NOMO-1 (cell line): ENCODE measurements around the gene SHC4.
"Not testable (repeated sequence)": the region's sequence is repeated elsewhere in the genome, so short reads cannot be mapped to it uniquely, and the experiment has no call there.

ENCODE experiments used
- DNase-seq, 2 experiments: peaks; one replicate each; lab custom pipeline; 2025; ENCODE audit not compliant: unreplicated experiment in 2 of 2; lab: John Stamatoyannopoulos, UW

Gene SHC4

DNA sequence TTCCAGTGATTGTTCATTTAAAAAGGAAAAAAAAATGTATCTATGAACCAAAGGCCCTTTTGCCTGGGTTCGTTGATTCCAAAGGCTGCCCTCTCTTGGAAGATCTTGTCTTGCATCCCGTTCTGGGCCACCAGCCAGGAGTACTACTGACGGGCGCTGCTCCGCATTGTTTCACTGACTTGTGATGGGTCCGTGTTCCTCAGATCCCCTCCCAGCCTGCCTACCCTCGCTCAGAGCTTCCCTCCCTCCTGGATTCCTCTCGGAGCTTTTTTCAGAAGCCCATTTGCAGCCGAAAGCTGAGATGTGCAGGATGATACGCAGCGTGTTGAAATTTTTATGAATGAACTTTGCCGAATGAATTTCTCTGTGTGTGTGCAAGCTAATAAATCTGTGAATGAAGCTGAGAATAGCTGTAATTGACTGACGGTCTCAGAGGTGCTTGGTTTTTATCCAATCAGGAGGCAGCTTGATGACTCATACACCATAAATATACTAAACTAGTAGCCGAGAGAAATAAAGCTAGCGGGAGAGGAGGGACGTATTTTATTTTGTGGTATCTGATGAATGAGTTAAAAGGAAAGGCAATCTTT, at the start of gene SHC4:
TSS of gene SHC4 (minus strand) at position 396 of the 590 bp plus-strand sequence. CDS start 904 bp downstream, outside the sequence.
- peak in 1 of 2 experiments; percentile 41 for DNase-seq

DNA sequence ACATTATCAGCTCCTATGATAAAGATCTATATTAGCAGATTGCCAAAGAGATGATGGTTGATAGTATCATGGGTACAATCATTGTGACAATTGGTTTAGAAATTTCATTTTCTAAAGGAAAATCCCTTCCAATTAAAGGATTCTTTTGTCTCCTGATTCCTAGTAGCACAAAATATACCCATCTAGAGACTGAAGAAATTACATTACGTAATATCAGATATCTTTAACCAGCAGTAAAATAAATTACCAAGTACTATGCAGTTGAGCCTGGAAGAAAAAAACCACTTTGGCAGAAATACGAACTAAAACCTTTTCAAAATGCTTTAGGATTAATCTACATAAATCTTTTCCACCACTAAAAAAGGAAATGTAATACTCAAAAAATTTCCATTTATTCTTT, 35.6 kb upstream of the SHC4 start:
- no peak for DNase-seq

DNA sequence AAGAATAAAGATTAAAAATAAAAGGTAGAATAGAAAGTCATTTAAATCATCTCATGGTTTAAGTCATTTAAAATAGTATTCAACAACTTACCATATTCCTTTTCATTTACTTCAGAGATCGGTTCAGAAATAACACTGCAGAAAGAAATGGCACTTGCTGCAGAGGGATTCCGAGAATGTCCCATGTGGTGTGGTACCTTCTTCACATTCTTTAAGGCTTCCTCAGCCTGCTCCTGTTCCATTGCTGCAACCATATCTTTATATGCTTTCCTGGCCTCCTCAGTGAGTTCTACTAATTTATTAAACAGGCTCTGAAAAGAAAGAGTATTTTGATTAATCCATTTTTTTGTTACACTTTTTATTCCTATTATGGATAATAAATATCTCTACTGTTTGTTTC, 32.6 kb upstream of the SHC4 start:
- no peak for DNase-seq

- DNase-seq, result no peak
Measured at GRCh38 chr15:48993380-48993779, 29.7 kb upstream of the SHC4 start.

DNA sequence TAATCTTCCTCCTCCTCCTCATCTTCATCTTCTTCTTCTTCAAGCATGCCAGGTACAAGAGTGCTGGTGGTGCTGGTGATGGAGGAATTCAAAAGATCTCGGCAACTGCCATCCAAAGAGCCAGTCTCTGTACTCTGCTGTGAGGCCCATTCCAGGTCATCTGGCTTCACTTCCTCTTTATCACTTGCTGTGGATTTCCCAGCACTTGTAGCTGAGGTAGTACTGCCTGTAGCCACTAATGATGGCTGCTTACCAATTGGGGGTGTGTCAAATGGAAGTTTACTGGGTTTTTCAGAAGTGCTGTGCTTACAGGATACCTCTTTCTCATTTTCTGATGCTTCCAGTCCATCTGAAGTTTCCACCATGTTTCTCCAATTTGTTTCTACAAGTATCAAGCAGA, 28.8 kb upstream of the SHC4 start:
- DNase-seq, result peak; percentile 74 to 80

DNA sequence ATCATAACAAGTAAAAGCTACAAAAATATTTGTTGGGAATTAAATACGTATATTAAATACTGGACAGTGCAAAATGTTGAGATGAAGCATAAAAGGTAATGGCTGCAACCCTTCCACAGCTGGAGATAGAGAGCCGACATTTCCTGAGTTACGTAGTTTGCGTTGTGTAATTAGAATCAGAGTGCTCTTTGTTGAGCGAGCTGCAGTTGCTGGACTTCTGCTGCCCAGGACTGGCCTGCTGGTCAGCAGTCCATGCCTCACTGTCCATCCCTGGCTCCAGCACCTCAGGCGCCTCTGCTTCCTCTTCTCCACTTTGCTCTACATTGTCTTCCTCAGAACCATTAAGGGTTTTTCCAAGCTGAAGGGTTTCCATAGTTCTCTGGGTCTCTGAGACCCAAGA, 28.4 kb upstream of the SHC4 start:
- DNase-seq, result no peak

DNA sequence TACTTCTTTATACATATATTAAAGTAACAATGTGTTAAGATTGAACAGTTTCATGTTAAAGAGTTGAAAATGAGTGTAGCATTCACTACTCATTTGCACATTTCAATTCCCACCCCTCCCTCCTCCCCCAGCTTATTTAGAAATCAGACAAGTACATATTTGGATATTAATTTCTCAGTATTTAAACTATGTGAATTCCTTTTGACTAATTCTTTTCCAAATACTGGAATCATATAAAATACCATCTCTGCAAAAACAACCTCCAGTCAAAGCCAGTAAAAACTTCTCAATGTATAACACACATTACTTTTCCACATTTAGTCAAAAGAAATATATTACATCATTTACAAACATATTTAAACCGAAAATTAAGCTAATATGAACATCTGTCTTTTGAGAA, 25.5 kb upstream of the SHC4 start:
- DNase-seq, result no peak

GRCh38 chr15:48987142-48987541, 23.4 kb upstream of the SHC4 start:
- no peak for DNase-seq

- DNase-seq, result no peak
Measured at GRCh38 chr15:48986240-48986639, 22.5 kb upstream of the SHC4 start.

- DNase-seq, result no peak
Measured at GRCh38 chr15:48985516-48985915, 21.8 kb upstream of the SHC4 start.

GRCh38 chr15:48984811-48985352, 21.2 kb upstream of the SHC4 start:
- no peak for DNase-seq

DNA sequence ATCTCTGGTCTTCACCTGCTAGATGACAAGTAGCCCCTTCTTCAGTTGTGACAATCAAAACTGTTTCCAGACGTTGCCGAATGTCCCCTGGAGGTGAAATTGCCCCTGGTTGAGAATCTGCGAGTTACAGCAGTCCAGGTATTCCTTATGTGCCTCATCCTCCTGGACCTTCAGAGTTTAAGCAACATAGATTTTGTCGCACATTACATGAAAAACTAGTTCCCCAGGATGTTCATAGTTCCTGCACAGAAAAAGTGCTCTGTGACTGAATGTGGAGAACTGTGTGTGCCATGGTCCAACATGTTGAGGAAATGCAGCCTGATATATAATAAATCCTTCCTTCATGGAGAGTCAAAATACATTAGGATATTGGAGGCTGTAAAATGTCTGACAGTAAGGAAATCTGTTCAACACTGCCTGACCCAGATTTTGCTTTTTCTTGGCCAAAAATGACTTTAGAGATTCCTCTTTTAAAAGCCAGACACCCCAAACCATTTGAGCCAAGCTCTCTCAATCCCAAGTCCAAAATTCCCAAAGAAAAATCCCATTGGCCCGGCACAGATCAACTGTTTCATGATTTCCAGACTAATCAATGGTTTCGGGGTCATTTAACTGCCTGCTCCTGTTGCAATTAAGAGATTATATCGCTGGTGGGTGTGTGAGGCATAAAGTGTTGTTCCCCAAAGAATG, 20.4 kb upstream of the SHC4 start:
- no peak for DNase-seq

DNA sequence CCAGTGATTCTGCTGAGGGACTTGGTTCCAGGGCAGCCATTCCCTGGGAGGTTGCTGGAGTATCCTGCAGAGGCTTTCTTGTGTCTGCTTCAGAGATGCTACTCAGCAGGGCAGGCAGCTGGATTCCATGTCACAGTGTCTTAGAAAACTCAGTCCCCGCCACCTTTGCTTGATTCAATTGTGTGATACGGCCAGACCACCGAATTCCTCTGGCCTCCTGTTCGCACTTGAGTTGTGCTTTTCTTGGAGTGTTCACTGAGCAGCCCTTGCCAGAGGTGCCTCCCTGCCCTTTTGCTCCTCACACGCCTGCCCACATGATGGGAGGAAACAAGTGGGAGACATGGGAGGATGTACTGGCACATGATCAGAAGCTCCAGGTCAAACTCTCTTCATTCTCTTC, 19.6 kb upstream of the SHC4 start:
- no peak for DNase-seq

GRCh38 chr15:48981941-48982340, 18.2 kb upstream of the SHC4 start:
- DNase-seq, result no peak

DNA sequence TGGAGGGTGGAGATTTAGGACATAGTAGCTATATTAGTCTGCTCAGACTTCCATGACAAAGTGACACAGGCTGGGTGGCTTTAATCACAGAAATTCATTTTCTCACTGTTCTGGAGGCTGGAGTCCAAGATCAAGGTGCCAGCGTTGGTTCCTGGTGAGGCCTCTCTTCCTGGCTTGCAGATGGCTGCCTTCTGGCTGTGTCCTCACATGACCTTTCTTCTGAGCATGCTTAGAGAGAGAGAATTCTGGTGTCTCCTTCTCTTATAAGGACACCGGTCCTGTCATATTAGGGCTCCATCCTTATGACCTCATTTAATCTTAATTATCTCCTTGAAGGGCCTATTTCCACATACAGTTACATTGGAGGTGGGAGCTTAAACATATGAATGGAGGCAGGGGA, 14.9 kb upstream of the SHC4 start:
- DNase-seq, result no peak

GRCh38 chr15:48976444-48977088, 12.8 kb upstream of the SHC4 start:
- DNase-seq, result no peak

DNA sequence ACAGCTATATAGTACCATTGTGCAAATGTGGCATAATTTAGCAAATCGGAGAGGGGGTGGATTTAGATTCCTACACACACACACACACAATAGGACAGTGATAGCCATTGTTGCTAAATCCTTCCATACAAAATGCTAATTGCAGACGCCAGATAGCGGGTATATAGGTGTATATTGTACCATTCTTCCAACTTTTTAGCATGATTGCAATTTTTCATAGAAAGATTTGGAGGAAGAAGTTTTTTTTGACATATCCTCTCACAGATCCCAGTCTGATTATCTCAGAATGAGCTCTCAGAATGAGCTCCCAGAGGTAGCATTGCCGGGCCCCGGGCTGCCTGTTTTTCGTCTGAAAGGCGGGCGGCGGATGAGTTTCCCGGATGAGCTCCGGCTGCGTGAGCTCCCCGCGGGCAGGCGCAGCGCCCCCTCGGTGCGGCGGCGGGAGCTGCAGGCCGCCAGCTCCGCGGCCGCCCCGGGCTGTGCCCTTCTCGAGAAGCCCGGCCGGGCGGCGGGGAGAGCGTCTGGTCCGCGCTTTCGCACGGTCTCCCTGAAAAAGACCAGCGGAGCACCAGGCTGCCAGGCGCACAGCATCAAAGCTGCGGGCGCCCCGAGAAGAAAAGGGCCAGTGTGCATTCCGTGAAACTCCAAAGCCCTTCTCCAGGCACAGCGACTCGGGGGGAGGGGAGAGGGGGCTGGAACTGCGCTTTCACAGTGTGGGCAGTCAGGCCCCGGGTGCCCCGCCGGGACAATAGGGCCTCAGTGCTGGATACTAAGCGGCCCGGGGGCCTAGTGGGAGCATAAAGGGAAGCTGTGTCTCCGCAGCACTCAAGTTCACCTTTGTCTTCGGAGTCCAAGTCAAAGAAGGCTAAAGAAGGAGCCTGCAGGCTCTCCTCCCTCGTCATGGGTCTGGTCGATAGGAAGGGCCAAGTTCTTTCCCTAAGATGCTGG, 12.0 kb upstream of the SHC4 start:
- DNase-seq, result peak; percentile 70 to 77

- no peak for DNase-seq
Measured at GRCh38 chr15:48974882-48975281, 11.2 kb upstream of the SHC4 start.

DNA sequence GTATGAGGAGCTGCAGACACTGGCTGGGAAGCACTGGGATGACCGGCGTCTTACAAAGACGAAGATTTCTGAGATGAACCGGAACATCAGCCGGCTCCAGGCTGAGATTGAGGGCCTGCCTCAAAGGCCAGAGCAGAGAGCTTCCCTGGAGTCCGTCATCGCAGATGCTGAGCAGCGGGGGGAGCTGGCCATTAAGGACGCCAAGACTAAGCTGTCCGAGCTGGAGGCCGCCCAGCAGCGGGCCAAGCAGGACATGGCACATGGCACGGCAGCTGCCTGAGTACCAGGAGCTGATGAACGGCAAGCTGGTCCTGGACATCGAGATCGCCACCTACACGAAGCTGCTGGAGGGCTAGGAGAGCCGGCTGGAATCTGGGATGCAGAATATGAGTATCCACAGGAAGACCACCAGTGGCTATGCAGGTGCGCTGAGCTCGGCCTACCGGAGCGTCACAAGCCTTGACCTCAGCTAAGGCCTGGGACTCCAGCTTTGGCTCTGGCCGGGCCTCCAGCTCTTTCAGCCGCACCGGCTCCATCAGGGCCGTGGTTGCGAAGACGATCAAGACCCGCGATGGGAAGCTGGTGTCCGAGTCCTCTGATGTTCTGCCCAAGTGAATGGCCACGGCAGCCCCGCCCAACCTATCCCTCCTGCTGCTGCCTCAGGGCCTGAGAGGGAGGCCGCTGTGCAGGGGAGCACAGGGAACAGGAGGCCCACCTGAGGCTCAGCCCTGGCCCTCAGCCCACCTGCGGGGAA, 9.2 kb upstream of the SHC4 start:
- no peak for DNase-seq

DNA sequence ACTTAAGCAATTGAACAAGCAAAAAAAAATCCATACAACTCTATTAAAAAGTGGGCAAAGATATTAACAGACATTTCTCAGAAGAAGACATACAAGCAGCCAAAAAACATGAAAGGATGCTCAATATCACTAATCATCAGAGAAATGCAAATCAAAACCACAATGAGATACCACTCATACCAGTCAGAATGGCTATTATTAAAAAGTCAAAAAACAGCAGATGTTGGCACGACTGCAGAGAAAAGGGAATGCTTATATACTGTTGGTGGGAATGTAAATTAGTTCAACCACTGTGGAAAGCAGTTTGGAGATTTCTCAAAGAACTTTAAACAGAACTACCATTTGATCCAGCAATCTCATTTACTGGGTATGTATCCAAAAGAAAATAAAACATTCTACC, 7.2 kb upstream of the SHC4 start:
- DNase-seq, result not testable (repeated sequence)
